ENCODE results near the gene C16orf95. TPM values are rescaled to one million over a fixed set of nuclear protein-coding genes. Genes with fewer than 3 reads are reported as not detected.

C16orf95 gene
- total RNA-seq, 1 donor = 3.0 TPM

DNA sequence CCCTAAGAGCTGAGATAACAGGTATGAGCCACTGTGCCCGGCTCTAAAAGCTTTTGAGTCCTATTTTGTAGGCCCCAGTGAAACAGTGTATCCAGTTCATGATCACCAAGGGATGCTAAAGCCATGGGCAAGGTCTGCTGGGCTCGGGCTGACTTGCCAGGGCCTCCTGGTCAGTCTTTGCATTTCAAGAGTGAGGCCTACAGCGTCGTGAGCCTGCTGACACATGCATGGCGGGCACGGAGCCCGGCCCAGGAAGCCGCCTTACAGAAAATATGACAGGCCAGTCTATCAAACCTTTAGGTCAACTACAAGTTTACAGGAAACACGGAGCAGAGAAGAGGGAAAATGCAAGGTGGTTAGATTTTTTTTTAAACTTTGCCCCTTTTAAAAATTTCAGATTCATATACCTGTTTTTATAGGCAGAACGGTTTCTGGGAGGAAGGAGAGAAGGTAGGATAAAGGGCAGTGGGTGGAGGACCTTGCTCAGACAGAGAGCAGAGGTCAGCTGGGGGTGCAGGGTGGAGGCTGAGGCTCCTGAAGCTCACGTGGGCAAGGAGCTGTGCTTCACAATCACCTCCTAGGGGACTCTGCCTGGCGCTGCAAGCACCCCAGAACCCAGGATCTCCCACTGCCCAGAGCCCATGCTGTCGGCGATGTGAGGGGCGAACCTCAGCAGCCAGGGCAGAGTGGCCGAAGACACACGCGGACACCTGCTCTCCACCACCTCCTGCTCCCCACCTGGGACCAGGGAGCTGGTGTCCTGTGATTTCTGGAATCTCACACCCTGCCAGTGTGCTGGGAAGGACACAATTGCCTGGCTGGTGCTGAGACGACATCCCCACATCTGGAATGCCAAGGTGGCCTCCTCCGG, 21.3 kb downstream of the C16orf95 start:
- DNase-seq (ENCODE audit: low read depth in 2 of 3, low spot score in 2 of 3) = no peak

DNA sequence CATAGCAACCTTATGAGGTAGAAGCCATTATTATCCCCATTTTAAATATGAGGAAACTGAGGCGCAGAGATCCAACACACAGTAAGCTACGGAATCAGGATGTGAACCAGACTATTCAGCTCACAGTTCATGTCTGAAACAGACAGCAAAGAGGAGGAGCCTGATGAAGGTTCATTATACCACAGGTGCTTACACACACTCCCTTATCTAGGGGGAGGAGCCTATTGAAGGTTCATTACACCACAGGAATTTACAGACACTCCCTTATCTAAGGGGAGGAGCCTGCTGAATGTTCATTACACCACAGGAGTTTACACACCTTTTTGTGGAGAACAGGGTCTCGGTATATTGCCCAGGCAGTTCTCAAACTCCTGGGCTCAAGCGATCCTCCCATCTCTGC, 21.9 kb downstream of the C16orf95 start:
- no peak for DNase-seq (ENCODE audit: low read depth in 2 of 3, low spot score in 2 of 3)

DNA sequence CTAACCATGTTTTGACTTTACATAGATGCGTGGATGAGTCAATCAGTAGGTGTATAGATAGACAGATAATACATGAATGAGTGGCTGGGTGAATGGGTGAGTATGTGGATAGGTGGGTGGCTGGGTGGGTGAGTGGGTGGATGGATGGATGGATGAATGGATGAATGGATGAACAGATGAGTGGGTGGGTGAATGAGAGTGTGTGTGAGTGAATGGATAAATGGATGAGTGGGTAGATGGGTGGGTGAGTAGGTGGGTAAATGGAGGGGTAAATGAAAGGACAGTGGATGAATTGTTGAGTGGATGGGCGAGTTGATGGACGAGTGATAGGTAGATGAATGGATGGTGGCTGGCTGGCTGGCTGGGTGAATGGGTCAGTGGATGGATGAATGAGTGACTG, 23.2 kb downstream of the C16orf95 start:
- no peak for DNase-seq (ENCODE audit: low read depth in 2 of 3, low spot score in 2 of 3)

DNA sequence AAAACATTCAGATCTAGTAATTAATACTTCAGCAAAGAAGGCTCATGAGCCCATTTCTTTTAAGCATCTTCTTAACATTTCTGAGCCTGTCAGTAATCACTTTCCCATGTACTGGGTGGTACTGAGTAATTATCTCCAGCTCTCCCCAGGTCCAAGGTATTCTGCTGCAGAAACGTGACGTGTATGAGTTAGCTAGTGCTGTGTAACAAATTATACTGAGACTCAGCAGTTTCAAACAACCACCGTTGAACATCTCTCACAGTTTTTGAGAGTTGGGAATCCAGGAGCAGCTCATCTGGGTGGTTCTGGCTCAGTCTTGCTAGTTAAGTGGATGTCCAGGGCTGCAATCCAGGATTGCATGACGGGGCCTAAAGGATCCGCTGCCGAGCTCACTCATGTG, 25.2 kb downstream of the C16orf95 start:
- DNase-seq (ENCODE audit: low read depth in 2 of 3, low spot score in 2 of 3) = no peak

DNA sequence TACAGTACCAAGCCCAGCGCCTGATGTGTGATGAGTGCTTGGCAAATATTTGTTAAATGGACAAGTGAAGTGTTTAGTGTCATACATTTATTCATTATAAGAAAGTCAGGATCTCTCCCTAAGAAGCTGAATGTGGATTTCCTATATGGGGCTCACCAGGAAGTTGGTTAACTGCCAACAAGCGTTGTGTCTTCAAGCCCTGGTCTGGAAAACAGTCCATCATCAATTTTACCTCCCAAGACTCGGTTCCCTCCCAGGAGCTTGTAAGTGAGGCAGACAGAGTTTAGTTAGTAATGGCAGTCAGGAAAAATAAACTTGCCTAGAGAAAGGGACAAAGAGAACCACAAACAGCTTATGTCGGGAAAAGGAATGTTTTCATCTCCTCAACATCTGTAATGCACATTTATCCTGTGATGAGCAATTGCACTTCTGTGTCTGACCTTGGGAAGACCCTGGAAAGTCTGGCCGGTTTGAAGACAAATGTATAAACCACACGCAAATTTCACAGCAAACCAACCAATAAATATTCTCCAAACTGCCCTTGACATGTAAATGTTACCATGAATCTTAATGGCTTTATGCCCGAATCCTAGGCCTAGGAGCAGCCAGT, 28.3 kb downstream of the C16orf95 start:
- no peak for DNase-seq (ENCODE audit: low read depth in 2 of 3, low spot score in 2 of 3)

DNA sequence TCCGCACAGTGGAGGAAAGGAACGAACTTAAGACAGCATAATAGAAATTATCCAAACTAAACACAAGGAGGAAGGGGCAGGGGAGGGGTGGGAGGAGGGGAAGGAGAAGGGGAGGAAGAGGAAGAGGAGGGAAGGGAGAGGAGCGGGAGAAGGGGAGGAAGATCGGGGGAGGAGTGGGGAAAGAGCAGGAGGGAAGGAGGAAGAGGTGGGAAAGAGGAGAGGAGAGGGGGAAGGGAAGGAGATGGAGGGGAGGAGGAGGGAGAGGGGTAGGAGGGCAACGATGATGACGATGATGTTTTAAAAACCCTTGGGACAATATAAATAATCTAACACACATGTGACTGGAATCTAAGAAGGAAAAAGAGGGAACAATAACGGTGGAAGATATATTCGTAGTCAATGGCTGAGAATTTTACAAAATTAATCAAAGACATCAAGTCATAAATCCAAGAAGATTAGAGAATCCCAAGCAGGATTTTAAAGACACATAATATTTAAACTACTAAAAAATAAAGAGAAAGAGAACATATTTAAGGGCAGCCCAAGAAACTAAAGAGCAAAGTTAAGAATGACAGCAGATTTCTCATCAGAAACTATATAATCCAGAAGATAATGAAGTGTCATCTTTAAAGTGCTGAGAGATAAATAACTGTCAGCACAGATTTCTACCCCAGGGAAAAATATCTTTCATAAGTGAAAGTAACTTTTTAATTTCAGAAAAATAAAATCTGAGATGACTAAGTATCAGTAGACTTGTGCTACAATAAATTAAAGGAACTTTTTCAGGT, 30.2 kb downstream of the C16orf95 start:
- no peak for DNase-seq (ENCODE audit: low read depth in 2 of 3, low spot score in 2 of 3)

DNA sequence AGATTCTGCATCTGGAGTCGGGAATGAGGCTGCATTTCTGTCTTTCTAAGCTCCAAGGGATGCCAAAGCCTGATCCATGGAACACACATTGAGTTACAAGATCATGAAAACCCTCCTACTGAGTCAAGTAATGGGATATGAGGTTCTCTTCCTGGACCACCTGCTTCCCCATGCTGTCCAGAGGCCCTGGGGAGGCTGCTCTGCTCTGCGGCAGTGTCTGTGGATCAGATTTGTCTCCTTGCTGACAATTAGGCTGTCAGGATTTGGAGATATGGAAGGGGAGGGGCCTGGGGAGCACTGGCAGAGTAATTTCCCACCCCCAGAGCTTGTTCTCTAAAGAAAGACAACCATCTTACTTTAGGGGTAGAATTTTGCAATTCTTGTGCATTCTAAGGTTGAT, 33.0 kb downstream of the C16orf95 start:
- DNase-seq (ENCODE audit: low read depth in 2 of 3, low spot score in 2 of 3) = no peak

DNA sequence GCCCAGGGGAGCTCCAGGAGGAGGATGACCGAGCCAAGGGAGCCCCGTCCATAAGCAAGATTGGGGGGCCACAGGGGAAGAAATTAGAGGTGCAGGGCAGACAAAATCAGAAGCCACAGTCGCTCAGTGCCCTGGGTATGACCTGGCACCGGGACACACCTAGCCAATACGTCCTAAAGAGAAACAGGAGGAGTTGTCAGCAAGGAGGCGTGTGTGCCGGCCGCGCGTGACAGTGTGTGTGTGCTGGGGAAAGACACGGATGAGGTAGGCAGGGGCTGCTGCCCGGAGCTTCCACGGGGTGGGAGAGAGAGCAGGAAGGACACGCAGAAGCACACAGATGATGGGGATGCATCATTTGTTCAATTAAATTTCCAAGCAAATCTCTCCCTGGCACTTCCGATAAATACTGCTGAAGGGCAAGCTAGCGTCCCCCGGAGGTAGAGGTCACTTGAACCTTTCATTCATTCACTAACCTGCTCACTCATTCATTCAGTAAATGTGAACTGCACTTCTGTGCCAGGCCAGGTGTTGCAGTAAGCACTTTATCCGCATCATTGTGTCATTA, 38.0 kb downstream of the C16orf95 start:
- DNase-seq (ENCODE audit: low read depth in 2 of 3, low spot score in 2 of 3) = no peak

DNA sequence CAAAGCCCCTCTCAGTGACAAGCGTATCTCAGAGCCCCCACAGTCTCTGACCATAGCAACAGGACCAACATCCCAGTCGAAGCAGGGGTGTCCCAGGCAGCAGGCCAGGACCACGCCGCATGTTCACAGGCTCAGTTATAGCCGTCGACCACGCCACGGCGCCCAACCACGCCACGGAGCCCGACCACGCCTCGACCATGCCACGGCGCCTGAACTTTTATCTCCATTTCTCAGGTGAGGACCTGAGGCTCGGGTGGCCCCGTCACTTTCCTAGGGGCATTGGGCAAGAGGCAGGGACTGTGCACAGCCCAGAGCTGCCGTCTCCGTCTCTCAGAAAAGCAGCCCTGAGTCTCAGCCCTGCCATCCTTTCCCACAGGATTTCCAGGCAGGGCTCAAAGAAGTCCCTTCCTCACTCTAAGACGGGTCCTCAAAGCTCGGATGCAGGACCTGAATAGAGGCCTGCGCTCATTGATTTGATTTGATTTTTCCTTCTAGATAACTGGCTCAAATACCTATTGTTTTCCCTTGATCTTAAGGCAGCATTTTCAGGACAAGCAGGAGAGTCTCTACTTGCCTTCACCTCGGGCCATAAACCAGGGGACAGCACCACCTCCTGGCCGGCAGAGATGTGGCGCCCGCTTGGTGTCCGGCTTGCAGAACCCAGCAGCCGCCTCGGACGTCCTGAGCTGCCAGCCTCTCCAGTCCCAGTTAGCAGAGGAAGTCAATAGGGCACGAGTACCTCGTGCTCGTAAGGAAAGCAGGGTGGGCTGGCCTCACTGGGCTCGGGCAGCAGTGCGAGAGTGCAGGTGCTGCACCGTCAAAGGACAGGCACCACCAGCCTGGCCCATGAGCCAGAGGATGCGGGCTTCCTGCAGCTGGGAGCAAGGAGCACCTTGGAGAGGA, 38.8 kb downstream of the C16orf95 start:
- DNase-seq (ENCODE audit: low read depth in 2 of 3, low spot score in 2 of 3) = peak in 2 of 3 donors; percentile 54 to 76

DNA sequence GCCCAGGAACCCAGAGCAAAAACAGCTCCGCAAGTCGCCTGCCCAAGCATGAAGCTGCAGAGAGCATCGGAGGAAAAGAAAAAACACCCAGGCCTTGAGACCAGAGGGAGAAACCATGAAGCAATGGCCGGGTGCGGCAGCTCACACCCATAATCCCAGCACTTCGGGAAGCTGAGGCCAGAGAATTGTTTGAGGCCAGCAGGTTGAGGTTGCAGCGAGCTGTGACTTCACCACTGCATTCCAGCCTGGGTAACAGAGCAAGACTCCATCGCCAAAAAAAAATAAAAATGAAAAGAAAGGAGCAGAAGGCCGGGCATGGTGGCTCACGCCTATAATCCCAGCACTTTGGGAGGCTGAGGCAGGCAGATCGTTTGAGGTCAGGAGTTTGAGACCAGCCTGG, 40.3 kb downstream of the C16orf95 start:
- DNase-seq (ENCODE audit: low read depth in 2 of 3, low spot score in 2 of 3) = no peak

DNA sequence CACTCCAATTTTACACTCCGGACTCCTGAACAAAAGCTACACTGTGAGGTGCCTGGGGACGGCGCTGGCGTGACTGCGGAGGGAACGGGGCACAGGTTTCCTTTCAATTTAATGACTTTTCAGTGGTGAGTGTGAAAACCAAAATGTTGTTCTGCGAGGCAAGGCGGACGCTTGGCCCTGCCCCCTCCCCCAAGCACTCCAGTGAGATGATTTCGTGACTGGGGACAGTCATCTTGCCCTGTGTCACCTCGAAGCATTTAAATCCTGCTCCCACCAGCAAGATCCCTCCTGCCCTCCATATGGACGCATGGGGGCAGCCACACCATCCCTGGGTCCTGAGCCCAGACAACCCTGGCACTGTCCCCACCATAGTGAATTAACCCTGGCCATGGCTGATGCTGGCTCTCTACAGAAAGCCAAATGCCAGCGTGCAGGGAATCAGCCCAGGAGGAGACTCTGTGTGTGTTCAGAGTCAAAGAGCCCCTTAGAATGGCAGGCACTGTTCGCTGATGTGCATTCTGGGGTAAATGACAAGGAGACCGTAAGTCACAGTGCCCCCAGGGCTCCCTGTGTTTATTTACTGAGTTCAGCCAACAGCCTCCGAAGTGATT, 41.0 kb downstream of the C16orf95 start:
- DNase-seq (ENCODE audit: low read depth in 2 of 3, low spot score in 2 of 3) = peak in 2 of 3 donors; percentile 29 to 51

DNA sequence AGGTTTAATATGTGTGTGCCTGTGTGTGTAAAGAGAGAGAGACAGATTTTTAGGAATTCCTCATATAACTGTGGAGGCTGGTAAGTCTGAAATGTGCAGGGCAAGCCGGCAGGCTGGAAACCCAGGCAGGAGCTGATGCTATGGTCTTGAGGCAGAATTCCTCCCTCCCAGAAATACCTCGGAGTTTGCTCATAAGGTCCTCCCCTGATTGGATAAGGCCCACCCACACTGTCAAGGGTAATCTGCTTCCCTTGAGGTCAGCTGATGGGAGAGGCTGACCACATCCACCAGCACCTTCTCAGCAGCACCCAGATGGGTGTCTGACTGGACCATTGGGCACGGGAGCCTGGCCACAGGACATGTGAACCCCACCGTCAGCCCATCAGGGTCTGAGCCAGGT, 42.4 kb downstream of the C16orf95 start:
- DNase-seq (ENCODE audit: low read depth in 2 of 3, low spot score in 2 of 3) = no peak

DNA sequence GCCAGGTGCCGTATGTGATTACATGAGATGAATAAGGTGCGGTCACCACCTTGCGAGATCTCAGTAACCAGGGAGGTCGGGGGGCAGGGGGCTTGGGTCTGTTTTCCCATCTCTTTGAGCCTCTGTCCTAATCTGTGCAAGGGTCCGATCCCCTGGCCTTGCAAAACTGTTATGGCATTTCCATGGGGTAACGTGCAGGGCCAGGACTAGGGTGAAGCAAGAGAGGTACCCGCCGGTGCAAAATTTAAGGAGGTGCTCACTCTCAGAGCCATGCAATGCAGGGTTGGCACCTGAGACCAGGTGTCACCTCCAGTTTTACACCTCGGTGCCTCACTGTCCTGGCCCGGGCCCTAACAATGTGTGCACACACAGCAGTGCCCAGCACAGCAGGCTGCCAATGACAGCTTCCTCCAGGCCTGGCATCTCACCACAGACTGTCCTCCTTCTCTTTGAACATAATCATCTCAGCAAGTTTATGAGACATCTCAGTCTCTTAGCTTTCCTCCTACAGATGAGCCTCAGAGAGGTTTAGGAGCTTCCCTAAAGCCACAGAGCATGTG, 43.6 kb downstream of the C16orf95 start:
- DNase-seq (ENCODE audit: low read depth in 2 of 3, low spot score in 2 of 3) = no peak

DNA sequence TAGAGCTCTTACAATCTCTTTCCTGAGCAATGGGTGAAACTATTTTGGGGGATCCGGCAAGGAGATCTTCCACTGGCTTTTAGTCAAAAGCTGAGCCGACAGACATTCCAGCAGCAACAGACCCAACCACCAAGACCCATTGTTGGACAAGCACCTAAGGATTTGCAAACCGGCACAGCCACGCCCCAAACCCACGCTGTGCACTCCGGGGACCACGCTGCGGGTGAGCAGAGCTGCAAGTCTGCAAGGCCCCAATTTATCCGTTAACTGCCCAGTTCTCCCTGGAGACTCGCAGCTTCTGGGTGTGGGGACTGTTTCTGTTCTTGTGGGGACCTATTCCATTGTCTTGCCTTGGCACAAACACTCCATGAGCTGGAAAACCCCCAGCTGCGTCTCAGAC, 45.9 kb downstream of the C16orf95 start:
- no peak for DNase-seq (ENCODE audit: low read depth in 2 of 3, low spot score in 2 of 3)

DNA sequence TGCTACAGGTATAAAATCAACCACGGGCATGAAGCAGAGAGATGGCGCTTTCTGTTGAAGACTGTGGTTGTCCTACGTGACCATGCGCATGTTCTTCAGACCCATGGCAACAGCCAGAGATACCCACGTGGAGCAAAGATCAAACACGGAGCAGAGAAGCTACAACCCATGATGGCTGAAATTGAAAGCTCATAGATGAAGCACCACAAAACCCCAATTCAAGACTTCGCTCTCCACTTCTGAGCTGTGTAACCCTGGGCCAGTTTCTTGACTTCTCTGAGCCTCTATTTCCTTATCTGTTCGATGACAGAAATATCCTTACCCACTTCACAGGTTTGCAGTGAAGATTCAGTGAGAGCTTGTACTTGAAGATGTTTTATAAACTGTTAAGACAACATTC, 49.6 kb downstream of the C16orf95 start:
- no peak for DNase-seq (ENCODE audit: low read depth in 2 of 3, low spot score in 2 of 3)

DNA sequence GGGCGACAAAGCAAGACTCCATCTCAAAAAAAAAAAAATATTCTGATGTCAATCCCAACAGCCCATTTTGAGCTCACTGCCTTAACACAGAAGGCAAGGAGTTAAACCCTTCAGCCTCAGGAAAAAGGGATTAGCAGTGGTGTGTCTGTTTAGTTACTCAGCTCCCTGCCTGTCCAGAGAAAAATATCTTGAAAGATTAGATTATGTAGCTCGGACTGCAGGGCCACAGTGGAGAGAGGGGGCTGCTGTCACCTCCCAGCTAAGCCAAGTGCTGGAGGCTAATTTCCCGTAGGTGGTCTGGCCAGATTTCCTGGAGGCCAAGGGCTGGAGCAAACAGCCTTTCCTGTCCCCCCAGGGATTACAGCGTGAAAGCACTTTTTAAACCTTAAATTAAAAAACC, 50.3 kb downstream of the C16orf95 start:
- no peak for DNase-seq (ENCODE audit: low read depth in 2 of 3, low spot score in 2 of 3)

DNA sequence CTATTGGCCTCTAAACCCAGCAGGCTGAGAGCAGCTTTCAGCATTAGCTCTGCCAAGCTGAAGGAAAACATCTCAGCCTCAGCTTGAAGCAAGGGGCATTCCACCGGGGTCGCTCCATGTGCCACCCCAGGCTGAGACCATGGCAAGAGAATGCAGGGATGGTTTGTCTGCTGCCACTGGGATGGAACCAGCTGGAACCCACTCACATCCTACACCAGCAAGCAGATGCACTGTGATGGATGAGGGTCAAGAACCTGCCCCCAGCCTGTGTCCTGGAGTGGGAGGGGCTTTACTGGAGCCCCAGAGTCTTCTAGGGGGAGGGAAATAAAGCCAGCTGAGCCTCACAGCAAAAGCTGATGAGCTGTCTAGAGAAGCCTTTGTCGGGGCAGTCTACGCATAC, 51.9 kb downstream of the C16orf95 start:
- no peak for DNase-seq (ENCODE audit: low read depth in 2 of 3, low spot score in 2 of 3)

DNA sequence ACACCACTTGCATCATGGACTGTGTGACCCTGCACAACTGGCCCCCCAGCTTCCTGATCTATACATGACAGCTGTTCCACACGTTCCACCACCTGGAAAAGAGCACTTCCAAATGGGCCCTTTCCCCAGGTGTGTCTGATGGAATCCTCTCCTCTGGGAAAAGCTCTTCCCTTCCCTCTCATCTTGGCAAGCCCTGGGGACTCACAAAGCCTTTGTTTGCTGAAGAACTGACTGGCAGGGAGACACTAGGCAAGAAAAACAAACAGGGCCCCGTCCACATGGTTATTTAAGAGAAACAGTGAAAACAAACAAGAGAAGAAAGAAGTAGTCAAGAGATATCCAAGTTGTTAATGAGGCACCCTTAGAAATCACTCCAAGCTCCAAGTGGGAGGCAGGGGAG, 52.6 kb downstream of the C16orf95 start:
- no peak for DNase-seq (ENCODE audit: low read depth in 2 of 3, low spot score in 2 of 3)

DNA sequence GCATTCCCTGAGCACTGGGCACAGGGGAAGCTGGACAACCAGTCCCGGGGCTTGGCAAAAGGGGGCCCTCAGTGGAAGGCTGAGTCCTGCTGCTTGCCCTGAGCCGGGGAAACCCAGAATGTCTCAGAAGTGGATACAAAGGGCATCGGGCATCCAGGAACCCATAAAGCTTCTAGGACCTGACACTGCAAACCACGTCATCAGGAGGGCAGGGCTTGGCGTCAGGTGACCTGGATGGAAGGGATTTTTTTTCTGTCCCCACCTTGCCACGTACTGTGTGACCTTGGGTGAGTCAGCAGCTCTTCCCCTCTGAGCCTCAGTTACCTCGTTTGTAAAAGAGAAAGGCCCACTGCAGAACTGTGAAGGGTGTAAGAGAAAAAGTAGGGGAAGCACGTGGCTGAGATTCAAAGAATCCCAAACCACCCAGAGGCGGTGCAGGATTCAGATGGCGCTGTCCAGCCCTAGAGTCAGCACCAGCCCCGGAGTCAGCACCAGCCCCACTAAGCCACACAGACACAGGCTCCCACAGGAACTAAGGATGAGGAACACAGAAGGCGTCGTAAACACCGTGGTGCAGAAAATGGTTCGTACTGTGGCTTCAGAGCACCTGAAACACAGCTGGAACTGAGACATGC, 53.7 kb downstream of the C16orf95 start:
- no peak for DNase-seq (ENCODE audit: low read depth in 2 of 3, low spot score in 2 of 3)

All from hematopoietic multipotent progenitor cell (in vitro differentiated cells).